ENCODE data around the gene GRID2.
"Not testable (repeated sequence)": the region's sequence is repeated elsewhere in the genome, so short reads cannot be mapped to it uniquely, and the experiment has no call there.

GRID2 gene

GRCh38 chr4:93617606-93618005 is 1313.8 kb downstream of the GRID2 start:
- DNase-seq, result no peak

GRCh38 chr4:93633721-93634120 is 1330.0 kb downstream of the GRID2 start:
- DNase-seq, result no peak

GRCh38 chr4:93635943-93636342 is 1332.2 kb downstream of the GRID2 start:
- DNase-seq, result no peak

- no peak for DNase-seq
Observed at GRCh38 chr4:93645120-93645519, 1341.4 kb downstream of the GRID2 start.

GRCh38 chr4:93646233-93646930 is 1342.6 kb downstream of the GRID2 start:
- no peak for DNase-seq

GRCh38 chr4:93648258-93648657 is 1344.5 kb downstream of the GRID2 start:
- no peak for DNase-seq

GRCh38 chr4:93649828-93650227 is 1346.1 kb downstream of the GRID2 start:
- DNase-seq, result no peak

GRCh38 chr4:93654211-93654610 is 1350.4 kb downstream of the GRID2 start:
- DNase-seq, result no peak

- DNase-seq, result no peak
Observed at GRCh38 chr4:93657527-93657926, 1353.8 kb downstream of the GRID2 start.

GRCh38 chr4:93658443-93658842 is 1354.7 kb downstream of the GRID2 start:
- no peak for DNase-seq

GRCh38 chr4:93659629-93660028 is 1355.9 kb downstream of the GRID2 start:
- no peak for DNase-seq

- no peak for DNase-seq
Observed at GRCh38 chr4:93660036-93660435, 1356.3 kb downstream of the GRID2 start.

- DNase-seq, result no peak
Observed at GRCh38 chr4:93670434-93670833, 1366.7 kb downstream of the GRID2 start.

- no peak for DNase-seq
Observed at GRCh38 chr4:93671093-93671492, 1367.3 kb downstream of the GRID2 start.

GRCh38 chr4:93676937-93677336 is 1373.2 kb downstream of the GRID2 start:
- not testable (repeated sequence) for DNase-seq

GRCh38 chr4:93684571-93684970 is 1380.8 kb downstream of the GRID2 start:
- no peak for DNase-seq

- no peak for DNase-seq
Observed at GRCh38 chr4:93687304-93687703, 1383.5 kb downstream of the GRID2 start.

- no peak for DNase-seq
Observed at GRCh38 chr4:93688978-93689377, 1385.2 kb downstream of the GRID2 start.

- DNase-seq, result no peak
Observed at GRCh38 chr4:93693141-93693540, 1389.4 kb downstream of the GRID2 start.

- no peak for DNase-seq
Observed at GRCh38 chr4:93698686-93699085, 1394.9 kb downstream of the GRID2 start.

GRCh38 chr4:93700571-93700970 is 1396.8 kb downstream of the GRID2 start:
- DNase-seq, result no peak

GRCh38 chr4:93710101-93710846 is 1406.5 kb downstream of the GRID2 start:
- no peak for DNase-seq

- no peak for DNase-seq
Observed at GRCh38 chr4:93710847-93711430, 1407.2 kb downstream of the GRID2 start.

GRCh38 chr4:93718233-93718632 is 1414.5 kb downstream of the GRID2 start:
- DNase-seq, result no peak

Measured in KG1 (cell line).